GM23338 (cell line): ENCODE results near the gene PRLH.

ENCODE experiments used
- CREB1 ChIP-seq: fragments of 250-450 bp; sonication (Bioruptor Pico); IDR thresholded peaks from 2 replicates; pipeline ENCODE4 v1.5.0; 2020; ENCODE audit warnings: low read depth, mild to moderate bottlenecking, moderate library complexity
- CTCF ChIP-seq, 2 experiments: fragments of 200-600 bp in 1 of 2; sonication (generic) in 1 of 2; conservative IDR thresholded peaks; 2 replicates each; pipeline versions ENCODE4 v1.5.1 to v1.6.1; 2016 to 2017; ENCODE audit warnings: antibody characterized with exemption in 2 of 2, low read depth in 2 of 2, mild to moderate bottlenecking in 2 of 2, moderate library complexity in 1 of 2
- ETS1 ChIP-seq: IDR thresholded peaks from 2 replicates; pipeline ENCODE4 v1.6.1; 2016; ENCODE audit warnings: antibody characterized with exemption
- EZH2 ChIP-seq: fragments of 200-600 bp; sonication (generic); IDR thresholded peaks from one replicate; pipeline ENCODE4 v1.8.0; 2017; ENCODE audit warnings: antibody characterized with exemption, mild to moderate bottlenecking, low read depth; ENCODE audit not compliant: unreplicated experiment
- EZH2phosphoT487 ChIP-seq: fragments of 200-600 bp; sonication (generic); IDR thresholded peaks from one replicate; pipeline ENCODE4 v1.8.1; 2018; ENCODE audit warnings: antibody characterized with exemption; ENCODE audit not compliant: unreplicated experiment
- JUNB ChIP-seq: IDR thresholded peaks from one replicate; pipeline ENCODE4 v1.6.1; 2016; ENCODE audit warnings: antibody characterized with exemption; ENCODE audit not compliant: unreplicated experiment
- NANOG ChIP-seq: IDR thresholded peaks from 2 replicates; pipeline ENCODE4 v1.6.1; 2016; ENCODE audit warnings: antibody characterized with exemption, borderline replicate concordance
- POLR2AphosphoS5 ChIP-seq: IDR thresholded peaks from 2 replicates; pipeline ENCODE4 v1.6.1; 2016; ENCODE audit warnings: antibody characterized with exemption, low read depth
- REST ChIP-seq: IDR thresholded peaks from one replicate; pipeline ENCODE4 v1.6.1; 2018; ENCODE audit warnings: antibody characterized with exemption; ENCODE audit not compliant: unreplicated experiment
- STAT1 ChIP-seq: IDR thresholded peaks from one replicate; pipeline ENCODE4 v1.6.1; 2016; ENCODE audit warnings: antibody characterized with exemption; ENCODE audit not compliant: unreplicated experiment
- ZNF114 ChIP-seq: fragments of 250-450 bp; sonication (Bioruptor Pico); IDR thresholded peaks from 2 replicates; pipeline ENCODE4 v1.5.0; 2020; ENCODE audit warnings: mild to moderate bottlenecking, moderate library complexity
- ZNF331 ChIP-seq: fragments of 250-450 bp; sonication (Bioruptor Pico); IDR thresholded peaks from 2 replicates; pipeline ENCODE4 v1.5.0; 2020; ENCODE audit warnings: low read depth, mild to moderate bottlenecking, moderate library complexity
- ZNF462 ChIP-seq: fragments of 250-450 bp; sonication (Bioruptor Pico); IDR thresholded peaks from 2 replicates; pipeline ENCODE4 v1.5.0; 2020; ENCODE audit warnings: mild to moderate bottlenecking, moderate library complexity

- TF ChIP-seq CTCF (conservative IDR thresholded peaks at IDR 0.05; ENCODE audit: low read depth in 2 of 2): no peak
- no peak for TF ChIP-seq REST
- TF ChIP-seq EZH2: no peak
- no peak for TF ChIP-seq POLR2AphosphoS5
- no peak for TF ChIP-seq ZNF114
- no peak for TF ChIP-seq EZH2phosphoT487
- no peak for TF ChIP-seq JUNB
- no peak for TF ChIP-seq CREB1
- no peak for TF ChIP-seq ETS1
- no peak for TF ChIP-seq STAT1
- TF ChIP-seq ZNF331 (CRISPR knock-in tag): no peak
- TF ChIP-seq ZNF462: no peak
- TF ChIP-seq NANOG: no peak
Observed at GRCh38 chr2:237592425-237592980, 26.1 kb downstream of the PRLH start.
